Activated naive CD8-positive, alpha-beta T cell treated with anti-CD3 and anti-CD28 coated beads, Interleukin-2, amount 10 ng/mL, durations not matched to agents 7 days and 5 days (primary cell): ENCODE results near the gene GPS2. TPM values are rescaled to one million over a fixed set of nuclear protein-coding genes. Genes with fewer than 3 reads are reported as not detected.
"Not testable (repeated sequence)": the region's sequence is repeated elsewhere in the genome, so short reads cannot be mapped to it uniquely, and the experiment has no call there.

Experiments used
- ATAC-seq: fragments of 150-1000 bp; cut with Tn5 transposase; one replicate; pipeline ENCODE4 v1.10.0; 2021; ENCODE audit warnings: low read depth, moderate library complexity
- POLR2A ChIA-PET: fragments of 350-600 bp; sonication (Branson Sonifier 250); formaldehyde crosslinking; loops from one replicate; lab custom pipeline; 2021; ENCODE audit warnings: antibody characterized with exemption; lab: Charles Lee
- DNase-seq: peaks from one replicate; pipeline ENCODE4 v3.0.0; 2021
- H3K27ac Mint-ChIP-seq: one replicate; pipeline ENCODE4 v1.8.0; 2022; ENCODE audit warnings: mild to moderate bottlenecking, mixed read lengths
- H3K27me3 Mint-ChIP-seq: one replicate; pipeline ENCODE4 v1.8.0; 2022; ENCODE audit warnings: mild to moderate bottlenecking, moderate library complexity, mixed read lengths
- H3K36me3 Mint-ChIP-seq: one replicate; pipeline ENCODE4 v1.8.0; 2021; ENCODE audit warnings: mild to moderate bottlenecking, mixed read lengths
- H3K4me1 Mint-ChIP-seq: one replicate; pipeline ENCODE4 v1.8.0; 2021; ENCODE audit warnings: mixed read lengths
- H3K4me3 Mint-ChIP-seq: one replicate; pipeline ENCODE4 v1.8.0; 2022; ENCODE audit warnings: mild to moderate bottlenecking, moderate library complexity, mixed read lengths
- H3K9me3 Mint-ChIP-seq: one replicate; pipeline ENCODE4 v1.8.0; 2021; ENCODE audit warnings: mixed read lengths
- total RNA-seq, 2 experiments: library from RNA; stranded (reverse); gene quantifications; one replicate each; pipeline ENCODE4 v1.2.3, GENCODE V29; 2021

The GPS2 gene
- total RNA-seq, 2 experiments from 2014 or later, result 97.1 to 98.5 TPM

- no peak for DNase-seq
- Mint-ChIP-seq H3K27me3 (no peaks in the 10 kb centered on the region), H3K4me1 (peaks cover 40% of the 10 kb centered on the region), H3K36me3 (peaks cover 20% of the 10 kb centered on the region), H3K9me3 (no peaks in the 10 kb centered on the region), H3K4me3 (peak overlapping the region; percentile 97), H3K27ac (peak overlapping the region; percentile 96)
- no peak for ATAC-seq
- POLR2A ChIA-PET, result interaction anchor here (1.1 to 5.9 kb wide), 10 partner anchors 7 to 352 kb away, joined by 3 to 112 read pairs (median 20); partner anchors contain the start of genes GPS2, NEURL4, POLR2A and TP53
Measured at GRCh38 chr17:7334938-7335538, 19.9 kb upstream of the GPS2 start.

- peaks cover 40% of the 10 kb centered on the region for H3K4me1 Mint-ChIP-seq
- POLR2A ChIA-PET, result not testable (repeated sequence)
- peak; percentile 55 for DNase-seq
Measured at GRCh38 chr17:7332600-7333069, 17.5 kb upstream of the GPS2 start.

GRCh38 chr17:7332111-7332510, 17.0 kb upstream of the GPS2 start:
- no peaks in the 10 kb centered on the region for H3K27me3 Mint-ChIP-seq
- H3K36me3 Mint-ChIP-seq, result peaks cover 7% of the 10 kb centered on the region
- no peak for DNase-seq
- peaks cover 36% of the 10 kb centered on the region for H3K4me1 Mint-ChIP-seq
- peak overlapping the region; percentile 91 for H3K27ac Mint-ChIP-seq
- no peaks in the 10 kb centered on the region for H3K9me3 Mint-ChIP-seq
- H3K4me3 Mint-ChIP-seq, result peak overlapping the region; percentile 71
- no peak for ATAC-seq
- POLR2A ChIA-PET, result no interaction called here

More at GRCh38 chr17:7332600-7333069, 17.5 kb upstream of the GPS2 start:
- Mint-ChIP-seq H3K36me3 (peaks cover 12% of the 10 kb centered on the region), H3K27ac (peak overlapping the region; percentile 91), H3K4me3 (peak overlapping the region; percentile 71)
- H3K27me3 Mint-ChIP-seq, ATAC-seq, H3K9me3 Mint-ChIP-seq: not testable (repeated sequence)

GRCh38 chr17:7330638-7331015, 15.5 kb upstream of the GPS2 start:
- ATAC-seq (no peak), DNase-seq (no peak)
- no peaks in the 10 kb centered on the region for H3K27me3 Mint-ChIP-seq
- H3K4me1 Mint-ChIP-seq, result peaks cover 31% of the 10 kb centered on the region
- H3K27ac Mint-ChIP-seq, result peak overlapping the region; percentile 21
- H3K9me3 Mint-ChIP-seq, result no peaks in the 10 kb centered on the region
- POLR2A ChIA-PET, result interaction anchor here (1.1 to 3.5 kb wide), 5 partner anchors 10 to 356 kb away, joined by 3 to 29 read pairs (median 10); partner anchors contain the start of gene GPS2
- H3K4me3 Mint-ChIP-seq, result peak overlapping the region; percentile 88
- H3K36me3 Mint-ChIP-seq, result peaks cover 5% of the 10 kb centered on the region

- POLR2A ChIA-PET, result interaction anchor here (0.6 to 4.5 kb wide), 19 partner anchors 7 to 356 kb away, joined by 3 to 33 read pairs (median 5); partner anchors contain the start of genes ACAP1, GPS2, MPDU1 and PHF23
- Mint-ChIP-seq H3K4me1 (peaks cover 26% of the 10 kb centered on the region), H3K9me3 (no peaks in the 10 kb centered on the region), H3K36me3 (peaks cover 2% of the 10 kb centered on the region), H3K4me3 (peak overlapping the region; percentile 88), H3K27me3 (no peaks in the 10 kb centered on the region), H3K27ac (peak overlapping the region; percentile 93)
- DNase-seq (peak; percentile 85), ATAC-seq (peak; percentile 76)
Measured at GRCh38 chr17:7329997-7330637, 15.0 kb upstream of the GPS2 start.

GRCh38 chr17:7329374-7329996, 14.3 kb upstream of the GPS2 start:
- no peaks in the 10 kb centered on the region for H3K27me3 Mint-ChIP-seq
- peak; percentile 59 for ATAC-seq
- peaks cover 2% of the 10 kb centered on the region for H3K36me3 Mint-ChIP-seq
- H3K4me3 Mint-ChIP-seq, result peak overlapping the region; percentile 88
- H3K4me1 Mint-ChIP-seq, result peaks cover 26% of the 10 kb centered on the region
- DNase-seq, result peak; percentile 94
- H3K9me3 Mint-ChIP-seq, result no peaks in the 10 kb centered on the region
- POLR2A ChIA-PET, result interaction anchor here (0.6 to 4.5 kb wide), 20 partner anchors 8 to 719 kb away, joined by 3 to 33 read pairs (median 5); partner anchors contain the start of genes ACAP1, GPS2, MPDU1 and PHF23
- H3K27ac Mint-ChIP-seq, result peak overlapping the region; percentile 93

- Mint-ChIP-seq H3K4me3 (peak within 1 kb of the TSS; percentile 88), H3K27ac (peak within 1 kb of the TSS; percentile 93), H3K36me3 (peaks cover 2% of the 10 kb centered on the region), H3K9me3 (no peaks in the 10 kb centered on the region), H3K4me1 (peaks cover 30% of the 10 kb centered on the region), H3K27me3 (no peaks in the 10 kb centered on the region)
- ATAC-seq (peak; percentile 7), DNase-seq (no peak)
- POLR2A ChIA-PET, result interaction anchor here (0.6 to 4.5 kb wide), 18 partner anchors 8 to 720 kb away, joined by 3 to 33 read pairs (median 6); partner anchors contain the start of genes ACAP1, GPS2, MPDU1 and PHF23
Measured at GRCh38 chr17:7328840-7329373, 13.7 kb upstream of the GPS2 start, which contains the start of gene NEURL4. TSS of gene NEURL4 (minus strand) at chr17:7329335. CDS start at chr17:7329312, 23 bp downstream.

GRCh38 chr17:7328009-7328408, 12.8 kb upstream of the GPS2 start:
- DNase-seq, result no peak
- peak overlapping the region; percentile 82 for H3K27ac Mint-ChIP-seq
- H3K9me3 Mint-ChIP-seq, result no peaks in the 10 kb centered on the region
- POLR2A ChIA-PET, result interaction anchor here (1.2 to 4.5 kb wide), 5 partner anchors 9 to 23 kb away, joined by 4 to 33 read pairs (median 22); partner anchors contain the start of genes ACAP1 and GPS2
- peaks cover 25% of the 10 kb centered on the region for H3K4me1 Mint-ChIP-seq
- no peaks in the 10 kb centered on the region for H3K27me3 Mint-ChIP-seq
- ATAC-seq, result no peak
- peaks cover 2% of the 10 kb centered on the region for H3K36me3 Mint-ChIP-seq
- peak overlapping the region; percentile 88 for H3K4me3 Mint-ChIP-seq

GRCh38 chr17:7327501-7327900, 12.3 kb upstream of the GPS2 start:
- DNase-seq, result no peak
- no peak for ATAC-seq
- POLR2A ChIA-PET, result interaction anchor here (1.2 to 4.5 kb wide), 3 partner anchors 10 to 24 kb away, joined by 3 to 33 read pairs (median 4); partner anchors contain the start of gene ACAP1
- Mint-ChIP-seq H3K4me3 (no peak overlapping the region), H3K9me3 (no peaks in the 10 kb centered on the region), H3K36me3 (peaks cover 2% of the 10 kb centered on the region), H3K4me1 (peaks cover 22% of the 10 kb centered on the region), H3K27ac (no peak overlapping the region), H3K27me3 (no peaks in the 10 kb centered on the region)

- Mint-ChIP-seq H3K27me3 (no peaks in the 10 kb centered on the region), H3K4me3 (no peak overlapping the region), H3K9me3 (no peaks in the 10 kb centered on the region), H3K4me1 (peaks cover 18% of the 10 kb centered on the region), H3K27ac (no peak overlapping the region), H3K36me3 (peaks cover 2% of the 10 kb centered on the region)
- no peak for DNase-seq
- ATAC-seq, result no peak
- POLR2A ChIA-PET, result interaction anchor here (1.2 to 4.5 kb wide), 3 partner anchors 10 to 24 kb away, joined by 3 to 33 read pairs (median 4); partner anchors contain the start of gene ACAP1
Measured at GRCh38 chr17:7327056-7327455, 11.9 kb upstream of the GPS2 start.

GRCh38 chr17:7326186-7326585, 11.0 kb upstream of the GPS2 start:
- Mint-ChIP-seq H3K9me3 (no peaks in the 10 kb centered on the region), H3K4me1 (peaks cover 16% of the 10 kb centered on the region), H3K36me3 (peaks cover 2% of the 10 kb centered on the region), H3K27me3 (no peaks in the 10 kb centered on the region), H3K4me3 (no peak overlapping the region), H3K27ac (no peak overlapping the region)
- POLR2A ChIA-PET, result interaction anchor here (1.5 to 4.5 kb wide), 2 partner anchors 11 to 16 kb away, joined by 3 to 33 read pairs; partner anchors contain the start of gene ACAP1
- ATAC-seq, result no peak
- no peak for DNase-seq

GRCh38 chr17:7325031-7325528, 9.9 kb upstream of the GPS2 start:
- Mint-ChIP-seq H3K36me3 (peaks cover 4% of the 10 kb centered on the region), H3K4me3 (no peak overlapping the region), H3K4me1 (peaks cover 14% of the 10 kb centered on the region), H3K27ac (no peak overlapping the region), H3K27me3 (no peaks in the 10 kb centered on the region), H3K9me3 (no peaks in the 10 kb centered on the region)
- POLR2A ChIA-PET, result interaction anchor here (1.3 to 2.6 kb wide), 3 partner anchors 11 to 26 kb away, joined by 7 to 21 read pairs (median 12); partner anchors contain the start of gene ACAP1
- DNase-seq (no peak), ATAC-seq (no peak)
